ENCODE results near the gene TPM4. TPM values are rescaled to one million over a fixed set of nuclear protein-coding genes. Genes with fewer than 3 reads are reported as not detected.

TPM4 gene
- total and polyA plus RNA-seq, 2 of the 13 experiments (the other 11 are each of a cell fraction or from before 2014, with no cell fraction given) = 180 to 188 TPM

- no peak for TF ChIP-seq CCDC6 (CRISPR knock-in tag; IDR thresholded peaks at IDR 0.05)
- no peak for TF ChIP-seq ZBTB20 (CRISPR knock-in tag; IDR thresholded peaks at IDR 0.05; ENCODE audit: borderline replicate concordance, low read depth)
- no peak for TF ChIP-seq SOX6 (IDR thresholded peaks at IDR 0.05)
- no peak for TF ChIP-seq SOX6 (CRISPR knock-in tag; IDR thresholded peaks at IDR 0.05)
Measured at GRCh38 chr19:16040642-16041041, 35.7 kb upstream of the TPM4 start (continued).

- in situ Hi-C loops (cut with HindIII; ENCODE audit: extremely low pct_ligation_motif_present, low pct_unique_long_range_greater_than_20kb) = loop anchor here (5.0 to 25.0 kb wide), 2 partner anchors 141 to 346 kb away; no protein-coding TSS in a partner anchor
- Histone ChIP-seq H4K20me1 (ENCODE audit: insufficient read depth, low read length) (no peaks in the 10 kb centered on the region), H3K9me3 (ENCODE audit: low read length) (no peaks in the 10 kb centered on the region), H3K4me1 (ENCODE audit: insufficient read depth, low read length) (peaks cover 17% of the 10 kb centered on the region), H3K36me3 (replicated peaks in 1 of 2; ENCODE audit: control insufficient read depth in 1 of 2, insufficient read depth in 2 of 2, low read length in 2 of 2) (no peaks in the 10 kb centered on the region), H3K27ac (ENCODE audit: extremely low read length, insufficient read depth, low read length) (no peak overlapping the region), H2AFZ (ENCODE audit: low read length) (peak overlapping the region; percentile 57), H3K27me3 (ENCODE audit: control insufficient read depth in 1 of 2, insufficient read depth in 2 of 2, low read length in 2 of 2) (peaks cover 0 to 9% of the 10 kb centered on the region in 2 experiments; a peak in 3 of 5 replicates), H3K79me2 (ENCODE audit: insufficient read depth, low read length) (no peaks in the 10 kb centered on the region), H3K4me2 (ENCODE audit: low read depth, low read length) (peak overlapping the region; percentile 42), H3K9ac (ENCODE audit: insufficient read depth, low read depth, low read length) (peak overlapping the region; percentile 30; the same call in 1 of the 2 replicates), H3K4me3 (replicated peaks in 1 of 3; ENCODE audit: insufficient read depth in 1 of 3, low read depth in 2 of 3, low read length in 3 of 3) (0 out of 6 replicates have a peak overlapping the region, but pooled peaks of 1 of the 3 experiments have one; percentile 17)
- 15% methylated on average over 23 of the region's 26 CpGs for WGBS (ENCODE audit: low lambda C conversion rate)
- DNase-seq (ENCODE audit: low spot score) (peak; percentile 52), ATAC-seq (peak; percentile 86), FAIRE-seq (peak; percentile 60)
- BruUV-seq (replicated peaks) = no TSS peak
- intact Hi-C loops (cut with micrococcal nuclease; ENCODE audit: unreplicated experiment) = loop anchor here (1.0 kb wide), 1 partner anchor 141 kb away; no protein-coding TSS in a partner anchor
- ChIA-PET POLR2A (interaction anchor here (1.1 to 1.4 kb wide), 2 partner anchors 29 to 143 kb away, joined by 3 to 9 read pairs; partner anchors contain the start of gene FAM32A), CTCF (ENCODE audit: low intra/inter-chr PET ratio, low total read pairs) (interaction anchor here (1.3 to 2.4 kb wide), 3 partner anchors 16 to 144 kb away, joined by 5 to 40 read pairs (median 6); partner anchors contain the start of gene FAM32A)
- TF ChIP-seq RAD21 (CRISPR knock-in tag; IDR thresholded peaks at IDR 0.05) (peak; percentile 90), CHD2 (IDR thresholded peaks at IDR 0.05; ENCODE audit: low read depth, low read length) (peak; percentile 54; the same call in 1 of the 2 replicates), IRF2 (CRISPR knock-in tag; IDR thresholded peaks at IDR 0.05) (no peak), PPARG (CRISPR knock-in tag; conservative IDR thresholded peaks at IDR 0.05) (0 out of 2 replicates have a peak, but pooled peaks have one; percentile 15), ZBTB39 (CRISPR knock-in tag; IDR thresholded peaks at IDR 0.05) (no peak), ZMYM4 (CRISPR knock-in tag; IDR thresholded peaks at IDR 0.05) (peak; percentile 42; the same call in 1 of the 2 replicates), RXRB (CRISPR knock-in tag; IDR thresholded peaks at IDR 0.05; ENCODE audit: borderline replicate concordance) (0 out of 2 replicates have a peak, but pooled peaks have one; percentile 25), ARID5B (CRISPR knock-in tag; IDR thresholded peaks at IDR 0.05) (no peak), ZNF331 (CRISPR knock-in tag; IDR thresholded peaks at IDR 0.05) (0 out of 2 replicates have a peak, but pooled peaks have one; percentile 20), ZNF362 (CRISPR knock-in tag; IDR thresholded peaks at IDR 0.05; ENCODE audit: borderline replicate concordance) (peak; percentile 56; the same call in 1 of the 2 replicates), RBFOX2 (IDR thresholded peaks at IDR 0.05; ENCODE audit: low read depth, low read length) (no peak)
Measured at GRCh38 chr19:16041299-16041990, 34.9 kb upstream of the TPM4 start.

Measured in HepG2 (cell line).